Measurements from ENCODE around the gene HLA-DPA1.

GRCh38 chr6:33103776-33104175 lies 30.3 kb upstream of the HLA-DPA1 start:
- TF ChIP-seq ZFX (IDR thresholded peaks at IDR 0.05), result no peak
- TF ChIP-seq CTCF (conservative IDR thresholded peaks at IDR 0.05), result no peak
